ENCODE measurements around the gene SUCLG2.

- no peak for TF ChIP-seq CTCF (conservative IDR thresholded peaks at IDR 0.05; ENCODE audit: low read length)
- no peak for TF ChIP-seq EZH2phosphoT487 (IDR thresholded peaks at IDR 0.05; ENCODE audit: borderline replicate concordance, low read depth, low read length)
These were observed 318.6 kb downstream of the SUCLG2 start for GRCh38 chr3:67335813-67336212.

Measured in OCI-LY7 (cell line).